H1 (cell line): Measurements from ENCODE around the gene ST6GALNAC2. TPM values are rescaled to one million over a fixed set of nuclear protein-coding genes. Genes with fewer than 3 reads are reported as not detected.
A peak's percentile ranks its signal among the peaks of the same experiment; 100 is the strongest.

ENCODE experiments used
- ATF2 ChIP-seq: IDR thresholded peaks from 2 replicates; pipeline ENCODE4 v1.6.1; 2012; ENCODE audit warnings: low read length, inconsistent platforms
- CEBPB ChIP-seq: IDR thresholded peaks from 2 replicates; pipeline ENCODE4 v1.6.1; 2012; ENCODE audit warnings: low read depth, low read length
- CHD7 ChIP-seq: fragments of 300-600 bp; sonication (generic); IDR thresholded peaks from 2 replicates; pipeline ENCODE4 v1.7.1; 2012; ENCODE audit warnings: low read length, moderate library complexity, mild to moderate bottlenecking, inconsistent platforms; ENCODE audit not compliant: insufficient replicate concordance
- KDM4A ChIP-seq: IDR thresholded peaks from one replicate; pipeline ENCODE4 v1.7.1; 2012; ENCODE audit warnings: low read depth, mild to moderate bottlenecking, moderate library complexity, low read length, inconsistent platforms; ENCODE audit not compliant: severe bottlenecking
- POLR2A ChIP-seq, 2 experiments: IDR thresholded peaks; 1 replicate in 1 of 2; 2 replicates in 1 of 2; pipeline ENCODE4 v1.6.1; 2011; ENCODE audit warnings: low read depth in 2 of 2, low read length in 2 of 2, mild to moderate bottlenecking in 2 of 2; ENCODE audit errors: control extremely low read depth in 1 of 2
- RXRA ChIP-seq: IDR thresholded peaks from 2 replicates; pipeline ENCODE4 v1.6.1; 2011; ENCODE audit warnings: low read depth, mild to moderate bottlenecking, low read length, moderate library complexity; ENCODE audit not compliant: insufficient read depth
- SIN3A ChIP-seq, 2 experiments: IDR thresholded peaks in 1 of 2; conservative IDR thresholded peaks in 1 of 2; 2 replicates each; pipeline ENCODE4 v1.6.1; 2011 to 2012; ENCODE audit warnings: low read length in 2 of 2, improper control_type of control experiment in 1 of 2, low read depth in 1 of 2, mild to moderate bottlenecking in 1 of 2
- SP1 ChIP-seq: IDR thresholded peaks from 2 replicates; pipeline ENCODE4 v1.6.1; 2011; ENCODE audit warnings: low read depth, low read length
- TAF1 ChIP-seq: IDR thresholded peaks from 2 replicates; pipeline ENCODE4 v1.6.1; 2011; ENCODE audit warnings: mild to moderate bottlenecking, low read depth, low read length
- polyA plus RNA-seq, 7 experiments: library from polyadenylated mRNA; depleted of rRNA in 3 of 7; stranded (reverse) in 5 of 7; unstranded in 2 of 7; fragments of >200 nt in 5 of 7; fragments of 200-250 nt in 2 of 7; gene quantifications; 1 replicate in 5 of 7; 2 replicates in 1 of 7; 4 replicates in 1 of 7; pipeline versions ENCODE4 v1.2.1 to v1.2.3, GENCODE V29; 2011 to 2013; ENCODE audit warnings: missing spikeins in 2 of 7, mixed read lengths in 2 of 7
- total RNA-seq: library from RNA; stranded (reverse); fragmentation: NEBNext Ultra II Directional; extraction: Animal tissue kit (Norgen Biotek cat#: 25700); gene quantifications from 2 replicates; pipeline ENCODE4 v1.2.1, GENCODE V29; 2021

The ST6GALNAC2 gene
- total and polyA plus RNA-seq, 2 of the 8 experiments (the other 6 are each of a cell fraction or from before 2014, with no cell fraction given) = 0.09 TPM; not detected in 1

GRCh38 chr17:76585033-76585648, 519 bp downstream of the ST6GALNAC2 start (continued):
- TF ChIP-seq CHD7 (no peak), RXRA (no peak), KDM4A (peak; percentile 23), SP1 (no peak), SIN3A (conservative IDR thresholded peaks at IDR 0.05 in 1 of 2, IDR thresholded peaks at IDR 0.05 in 1 of 2; ENCODE audit: low read depth in 1 of 2, low read length in 2 of 2) (0 out of 4 replicates have a peak, but pooled peaks of 1 of the 2 experiments have one; percentile 32), CEBPB (no peak), ATF2 (no peak), TAF1 (no peak), POLR2A (IDR thresholded peaks at IDR 0.05; ENCODE audit: control extremely low read depth in 1 of 2, low read depth in 2 of 2, low read length in 2 of 2) (no peak)
